Measurements from ENCODE around the gene CMTR1.

- TF ChIP-seq POLR2A (IDR thresholded peaks at IDR 0.05), result no peak
- TF ChIP-seq CTCF (IDR thresholded peaks at IDR 0.05), result no peak
Measured at GRCh38 chr6:37483252-37483901, 50.4 kb downstream of the CMTR1 start.

Data from prostate gland (tissue), 2 donors.